GM18870 (cell line): ENCODE data around the gene KLRC1.
"Not testable (repeated sequence)": the region's sequence is repeated elsewhere in the genome, so short reads cannot be mapped to it uniquely, and the experiment has no call there.

ENCODE experiments used
- ATAC-seq: cut with Tn5 transposase; IDR thresholded peaks from one replicate; pipeline ENCODE4 v1.9.1; 2021; ENCODE audit warnings: moderate library complexity; ENCODE audit not compliant: unreplicated experiment

Gene KLRC1

DNA sequence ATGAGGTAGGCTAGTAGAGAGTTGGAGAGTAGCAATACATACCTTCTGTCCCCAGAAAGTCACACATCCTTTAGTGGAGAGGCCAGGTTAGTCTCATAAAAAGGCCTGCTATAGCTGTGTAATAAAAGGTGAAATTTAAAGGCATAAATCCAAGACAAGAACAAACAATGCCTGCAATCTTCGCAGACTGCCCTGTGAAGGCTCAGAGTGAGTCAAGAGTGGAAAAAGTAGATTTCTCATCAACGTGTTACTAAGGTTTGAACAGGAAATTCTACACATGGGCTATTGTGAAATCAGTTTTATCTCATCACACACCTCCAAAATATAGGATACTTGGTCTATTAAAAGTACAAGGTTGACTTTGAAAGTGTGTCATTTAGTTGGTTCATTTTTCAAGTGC, at the start of gene KLRC1:
Gene KLRC1 (minus strand): TSS at position 222 of the 400 bp plus-strand sequence. CDS start 2,221 bp downstream, outside the sequence.
- ATAC-seq, result no peak

GRCh38 chr12:10501030-10501429, 47.9 kb upstream of the KLRC1 start:
- no peak for ATAC-seq

DNA sequence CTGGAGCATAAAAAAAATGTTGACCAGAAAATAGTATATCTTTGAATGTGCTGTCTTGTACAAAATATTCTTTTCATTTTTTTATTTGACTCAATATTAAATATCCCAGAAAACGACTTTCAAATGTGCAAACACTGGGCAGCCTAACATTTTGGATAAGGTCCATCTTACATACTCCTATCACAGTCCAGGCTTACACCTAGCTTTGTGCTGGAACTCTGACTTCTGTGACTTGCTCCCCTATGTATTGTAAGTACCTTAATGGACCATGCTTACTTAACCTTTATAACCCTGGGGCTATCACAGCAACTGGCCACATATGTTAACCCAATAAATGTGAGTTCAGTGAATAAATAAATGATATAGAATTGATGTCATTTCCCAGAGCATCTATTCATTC, 44.9 kb upstream of the KLRC1 start:
- no peak for ATAC-seq

DNA sequence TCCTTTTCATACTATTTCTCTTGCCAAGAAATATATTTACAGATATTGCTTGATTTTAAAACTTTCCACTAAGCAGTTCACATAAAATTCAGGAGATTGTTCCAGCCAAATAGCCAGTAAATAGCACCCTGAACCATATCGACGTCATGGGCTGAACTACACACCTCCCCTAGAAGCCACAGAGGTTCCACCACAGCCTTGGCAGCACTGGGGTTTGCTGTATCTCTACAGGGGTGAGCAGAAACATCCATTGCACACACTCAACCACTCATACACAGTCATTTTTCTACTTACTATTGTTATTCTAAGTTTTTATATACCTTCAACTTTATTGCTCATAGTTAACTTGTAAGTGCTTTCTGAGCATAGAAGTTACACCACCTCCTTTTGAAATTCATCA, 44.4 kb upstream of the KLRC1 start:
- no peak for ATAC-seq

DNA sequence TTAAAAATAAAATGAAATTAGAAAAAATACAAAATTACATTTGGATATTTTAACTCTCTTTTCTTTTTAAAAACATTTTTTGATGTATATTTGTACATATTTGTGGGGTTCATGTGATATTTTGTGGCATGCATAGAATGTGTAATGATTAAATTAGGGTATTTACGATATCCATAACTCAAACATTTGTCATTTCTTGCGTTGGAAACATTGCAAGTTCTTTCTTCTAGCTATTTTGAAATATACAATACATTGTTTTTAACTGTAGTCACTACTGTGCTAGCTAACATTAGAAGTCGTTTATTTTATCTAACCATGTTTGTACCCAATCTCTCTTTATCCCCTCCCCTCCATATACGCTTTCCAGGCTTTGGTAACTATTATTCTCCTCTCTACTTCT, 38.6 kb upstream of the KLRC1 start:
- no peak for ATAC-seq

- not testable (repeated sequence) for ATAC-seq
Observed at GRCh38 chr12:10487328-10487727, 34.2 kb upstream of the KLRC1 start.

- not testable (repeated sequence) for ATAC-seq
Observed at GRCh38 chr12:10481901-10482300, 28.7 kb upstream of the KLRC1 start.

DNA sequence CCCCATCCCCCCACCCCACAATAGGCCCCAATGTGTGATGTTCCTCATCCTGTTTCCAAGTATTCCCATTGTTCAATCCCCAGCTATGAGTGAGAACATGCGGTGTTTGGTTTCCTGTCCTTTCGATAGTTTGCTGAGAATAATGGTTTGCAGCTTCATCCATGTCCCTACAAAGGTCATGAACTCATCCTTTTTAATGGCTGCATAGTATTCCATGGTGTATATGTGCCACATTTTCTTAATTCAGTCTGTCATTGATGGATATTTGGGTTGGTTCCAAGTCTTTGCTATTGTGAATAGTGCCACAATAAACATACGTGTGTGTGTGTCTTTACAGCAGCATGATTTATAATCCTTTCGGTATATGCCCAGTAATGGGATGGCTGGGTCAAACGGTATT, 19.6 kb upstream of the KLRC1 start:
- not testable (repeated sequence) for ATAC-seq

- ATAC-seq, result no peak
Observed at GRCh38 chr12:10469701-10470100, 16.5 kb upstream of the KLRC1 start.

- ATAC-seq, result no peak
Observed at GRCh38 chr12:10466311-10466710, 13.1 kb upstream of the KLRC1 start.

- ATAC-seq, result no peak
Observed at GRCh38 chr12:10457760-10458159, 4.6 kb upstream of the KLRC1 start.

DNA sequence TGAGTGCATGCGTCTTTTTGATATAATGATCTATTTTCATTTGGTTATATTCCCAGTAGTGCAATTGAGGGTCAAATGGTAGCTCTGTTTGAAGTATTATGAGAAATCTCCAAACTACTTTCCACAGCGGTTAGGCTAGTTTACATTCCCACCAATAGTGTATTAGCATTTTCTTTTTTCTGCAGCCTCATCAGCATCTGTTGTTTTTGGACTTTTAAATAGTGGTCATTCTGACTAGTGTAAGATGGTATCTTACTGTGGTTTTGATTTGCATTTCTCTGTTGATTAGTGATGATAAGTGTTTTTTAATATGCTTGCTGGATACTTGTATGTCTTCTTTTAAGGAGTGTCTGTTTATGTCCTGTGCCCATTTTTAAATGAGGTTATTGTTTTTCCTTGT, 3.7 kb upstream of the KLRC1 start:
- no peak for ATAC-seq

- ATAC-seq, result no peak
Observed at GRCh38 chr12:10455766-10456165, 2.6 kb upstream of the KLRC1 start.

DNA sequence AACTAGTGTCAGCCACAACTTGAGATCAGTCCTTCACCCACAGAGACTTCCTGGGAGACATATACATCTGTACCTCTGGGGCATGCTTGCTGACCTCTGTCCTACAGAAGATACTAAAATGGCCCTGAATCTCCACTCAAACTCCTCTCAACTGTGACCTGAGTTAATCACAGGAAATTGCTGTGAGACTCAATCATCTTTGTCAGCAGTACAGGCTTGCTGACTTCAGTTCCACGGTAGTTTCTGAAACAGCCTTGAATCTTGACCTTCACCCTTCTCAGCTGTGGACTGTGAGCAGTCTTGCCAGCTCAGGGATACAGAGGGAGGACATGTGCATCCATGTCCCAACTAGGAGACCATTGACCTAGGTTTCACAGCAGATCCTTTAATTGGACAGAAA, 1.4 kb upstream of the KLRC1 start:
- ATAC-seq, result no peak

- ATAC-seq, result no peak
Observed at GRCh38 chr12:10448236-10448635, 4.9 kb downstream of the KLRC1 start.

- ATAC-seq, result not testable (repeated sequence)
Observed at GRCh38 chr12:10446052-10446451, 7.1 kb downstream of the KLRC1 start.

DNA sequence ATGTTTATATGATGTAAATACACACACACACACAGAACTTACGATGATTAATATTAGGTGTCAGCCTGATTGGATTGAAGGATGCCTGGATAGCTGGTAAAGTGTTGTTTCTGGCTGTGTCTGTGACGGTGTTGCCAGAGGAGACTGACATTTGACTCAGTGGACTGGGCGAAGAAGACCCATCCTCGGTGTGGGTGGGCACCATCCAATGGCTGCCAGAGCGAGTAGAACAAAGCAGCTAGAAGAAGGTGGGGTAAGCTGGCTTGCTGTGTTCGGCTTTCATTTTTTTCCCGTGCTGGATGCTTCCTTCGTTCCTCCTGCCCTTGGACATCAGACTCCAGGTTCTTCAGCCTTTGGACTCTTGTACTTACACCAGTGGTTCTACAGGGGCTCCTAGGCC, 12.0 kb downstream of the KLRC1 start:
- ATAC-seq, result not testable (repeated sequence)

GRCh38 chr12:10439608-10440274, 13.4 kb downstream of the KLRC1 start:
- ATAC-seq, result not testable (repeated sequence)

DNA sequence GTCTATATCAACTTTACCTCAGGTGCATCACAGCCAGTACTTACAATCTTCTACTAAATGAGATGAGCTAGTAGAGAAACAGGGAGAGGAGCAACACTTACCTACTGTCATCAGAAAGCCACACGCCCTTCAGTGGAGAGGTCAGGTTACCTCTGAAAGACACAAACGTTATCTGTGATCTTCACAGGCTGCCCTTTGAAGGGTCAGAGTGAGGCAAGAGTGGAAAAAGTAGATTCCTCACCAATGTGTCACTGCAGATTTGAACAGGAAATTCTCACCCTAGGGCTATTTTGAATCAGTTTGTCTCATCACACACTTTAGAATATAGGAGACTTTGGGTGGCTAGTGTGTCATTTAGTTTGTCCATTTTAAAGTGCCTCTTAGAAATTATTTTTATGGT, 15.6 kb downstream of the KLRC1 start:
- ATAC-seq, result not testable (repeated sequence)

DNA sequence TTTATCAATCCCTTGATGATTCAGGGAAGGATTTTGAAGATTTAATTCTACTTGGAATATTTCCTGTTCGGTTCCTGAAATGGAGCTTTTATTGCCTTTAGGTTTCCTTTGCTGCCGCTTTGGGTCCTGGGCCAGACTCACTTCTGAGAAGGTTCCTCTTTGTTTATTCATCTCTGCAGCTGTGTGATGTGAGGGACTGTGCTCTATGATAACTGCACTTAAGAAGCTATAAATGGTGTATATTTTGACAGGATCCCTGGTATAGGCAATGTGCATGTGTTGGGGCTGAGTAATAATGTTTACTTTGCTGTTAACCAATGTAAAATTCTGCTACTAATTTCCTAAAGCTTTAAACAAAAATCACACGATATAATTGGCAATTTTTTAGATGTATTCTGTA, 17.4 kb downstream of the KLRC1 start, which contains the start of gene KLRC2:
Gene KLRC2 (minus strand): TSS at position 195 of the 400 bp plus-strand sequence. CDS start 24 bp downstream, at position 171.
- not testable (repeated sequence) for ATAC-seq

DNA sequence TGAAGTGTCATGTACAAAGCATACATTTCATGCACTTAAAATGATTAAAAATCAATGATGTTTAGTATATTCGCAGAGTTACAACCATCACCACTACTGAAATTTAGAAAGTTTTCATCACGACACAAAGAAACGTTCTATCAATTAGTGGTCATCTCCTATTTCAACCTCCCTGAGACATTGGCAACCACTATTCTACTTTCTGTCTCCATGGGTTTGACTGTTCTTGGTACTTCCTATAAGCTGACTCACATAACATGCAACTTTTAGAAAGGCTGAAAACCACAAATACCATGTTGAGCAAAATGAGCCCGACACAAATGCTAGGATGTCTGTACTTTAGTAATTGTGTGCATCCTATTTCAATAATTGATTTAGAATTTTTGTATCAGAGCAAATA, 22.6 kb downstream of the KLRC1 start:
- ATAC-seq, result not testable (repeated sequence)

GRCh38 chr12:10425938-10426337, 27.2 kb downstream of the KLRC1 start:
- not testable (repeated sequence) for ATAC-seq
